ENCODE measurements around the gene AGAP3.

DNA sequence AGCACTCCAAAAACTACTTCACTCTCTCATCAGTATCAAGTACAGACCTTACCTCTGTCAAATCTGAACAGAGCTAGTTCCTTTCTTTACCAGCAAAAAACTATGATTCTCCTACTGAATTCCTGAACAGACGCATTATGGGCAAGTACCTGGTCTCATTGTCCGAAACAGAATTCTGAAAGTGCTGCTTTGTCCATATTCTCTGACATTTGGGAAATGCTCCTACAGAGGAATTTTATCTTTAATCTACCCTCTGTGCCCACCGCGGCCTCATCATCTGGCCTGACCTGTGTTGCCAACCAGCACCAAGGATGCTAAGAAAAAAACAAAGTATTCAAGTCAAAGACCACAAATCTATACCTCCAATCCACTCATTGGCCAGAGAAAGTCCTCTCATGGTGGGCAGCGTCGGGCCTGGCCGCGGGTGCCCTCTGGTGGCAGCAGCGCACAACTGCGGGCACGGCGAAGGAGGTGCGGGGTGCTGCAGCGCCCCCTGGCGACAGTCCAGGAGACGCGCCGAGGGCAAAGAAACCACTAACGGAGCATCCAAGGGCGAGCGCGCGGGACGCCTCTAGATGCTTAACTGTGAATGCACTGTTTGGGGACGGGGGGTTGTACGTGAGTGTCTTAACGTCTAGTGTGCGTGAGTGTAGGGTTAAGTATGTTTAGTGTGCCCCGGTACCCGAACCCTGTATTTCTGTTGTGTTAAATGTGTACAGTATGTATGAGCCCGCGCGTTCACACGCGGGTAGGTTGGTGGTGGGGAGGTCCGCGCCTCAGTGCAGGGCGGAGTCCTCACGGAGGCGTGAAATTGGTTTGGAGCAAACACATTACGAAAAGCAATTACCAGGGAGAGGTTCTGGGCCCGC lies 86.2 kb downstream of the AGAP3 start:
- TF ChIP-seq, protein P1, sequence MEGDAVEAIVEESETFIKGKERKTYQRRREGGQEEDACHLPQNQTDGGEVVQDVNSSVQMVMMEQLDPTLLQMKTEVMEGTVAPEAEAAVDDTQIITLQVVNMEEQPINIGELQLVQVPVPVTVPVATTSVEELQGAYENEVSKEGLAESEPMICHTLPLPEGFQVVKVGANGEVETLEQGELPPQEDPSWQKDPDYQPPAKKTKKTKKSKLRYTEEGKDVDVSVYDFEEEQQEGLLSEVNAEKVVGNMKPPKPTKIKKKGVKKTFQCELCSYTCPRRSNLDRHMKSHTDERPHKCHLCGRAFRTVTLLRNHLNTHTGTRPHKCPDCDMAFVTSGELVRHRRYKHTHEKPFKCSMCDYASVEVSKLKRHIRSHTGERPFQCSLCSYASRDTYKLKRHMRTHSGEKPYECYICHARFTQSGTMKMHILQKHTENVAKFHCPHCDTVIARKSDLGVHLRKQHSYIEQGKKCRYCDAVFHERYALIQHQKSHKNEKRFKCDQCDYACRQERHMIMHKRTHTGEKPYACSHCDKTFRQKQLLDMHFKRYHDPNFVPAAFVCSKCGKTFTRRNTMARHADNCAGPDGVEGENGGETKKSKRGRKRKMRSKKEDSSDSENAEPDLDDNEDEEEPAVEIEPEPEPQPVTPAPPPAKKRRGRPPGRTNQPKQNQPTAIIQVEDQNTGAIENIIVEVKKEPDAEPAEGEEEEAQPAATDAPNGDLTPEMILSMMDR (conservative IDR thresholded peaks at IDR 0.05; ENCODE audit: low read depth, low read length), result peak; percentile 100
- TF ChIP-seq POLR2A (IDR thresholded peaks at IDR 0.05; ENCODE audit: low read depth, low read length) (no peak), RFX5 (IDR thresholded peaks at IDR 0.05; ENCODE audit: low read depth, low read length) (0 out of 2 replicates have a peak, but pooled peaks have one; percentile 42), SMC3 (IDR thresholded peaks at IDR 0.05; ENCODE audit: low read depth, low read length) (peak; percentile 96), BHLHE40 (IDR thresholded peaks at IDR 0.05; ENCODE audit: low read depth, low read length) (no peak), MAFK (IDR thresholded peaks at IDR 0.05; ENCODE audit: low read depth, low read length) (no peak), CEBPB (IDR thresholded peaks at IDR 0.05; ENCODE audit: low read depth, low read length) (no peak), CHD1 (IDR thresholded peaks at IDR 0.05; ENCODE audit: low read depth, low read length) (no peak)
- TF ChIP-seq, protein P2, sequence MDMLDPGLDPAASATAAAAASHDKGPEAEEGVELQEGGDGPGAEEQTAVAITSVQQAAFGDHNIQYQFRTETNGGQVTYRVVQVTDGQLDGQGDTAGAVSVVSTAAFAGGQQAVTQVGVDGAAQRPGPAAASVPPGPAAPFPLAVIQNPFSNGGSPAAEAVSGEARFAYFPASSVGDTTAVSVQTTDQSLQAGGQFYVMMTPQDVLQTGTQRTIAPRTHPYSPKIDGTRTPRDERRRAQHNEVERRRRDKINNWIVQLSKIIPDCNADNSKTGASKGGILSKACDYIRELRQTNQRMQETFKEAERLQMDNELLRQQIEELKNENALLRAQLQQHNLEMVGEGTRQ (IDR thresholded peaks at IDR 0.05; ENCODE audit: low read depth, low read length), result peak; percentile 23; the same call in 1 of the 2 replicates
